ENCODE measurements around the gene MTUS2. TPM values are rescaled to one million over a fixed set of nuclear protein-coding genes. Genes with fewer than 3 reads are reported as not detected.
"Not testable (repeated sequence)": the region's sequence is repeated elsewhere in the genome, so short reads cannot be mapped to it uniquely, and the experiment has no call there.

The MTUS2 gene
- total RNA-seq, 1 experiment from 2014 or later = 0.35 TPM

GRCh38 chr13:28984825-28985224, 164.7 kb downstream of the MTUS2 start:
- TF ChIP-seq CTCF (conservative IDR thresholded peaks at IDR 0.05) = no peak
- Histone ChIP-seq H3K4ac (ENCODE audit: low read depth, low read length) (no peak overlapping the region), H3K23me2 (ENCODE audit: insufficient read length, low read depth, low read length, poor library complexity, severe bottlenecking) (no peaks in the 10 kb centered on the region), H3K79me1 (ENCODE audit: insufficient read depth, low read depth, low read length, poor library complexity, severe bottlenecking) (no peaks in the 10 kb centered on the region), H2BK12ac (ENCODE audit: insufficient read length, low read depth, low read length) (no peak overlapping the region), H2AK5ac (ENCODE audit: insufficient read length, low read length) (no peak overlapping the region), H2BK120ac (ENCODE audit: low read depth, low read length, poor library complexity, severe bottlenecking) (no peak overlapping the region), H3K9me3 (ENCODE audit: control insufficient read depth, low read depth, low read length) (no peaks in the 10 kb centered on the region), H3K23ac (ENCODE audit: insufficient read length, low read depth, low read length) (no peak overlapping the region), H3K4me1 (ENCODE audit: insufficient read depth, low read length) (no peaks in the 10 kb centered on the region), H4K91ac (ENCODE audit: insufficient read length, low read depth, low read length) (no peak overlapping the region), H3K27me3 (ENCODE audit: insufficient read depth, low read length) (no peaks in the 10 kb centered on the region), H3K79me2 (ENCODE audit: insufficient read depth, low read length) (no peaks in the 10 kb centered on the region), H3K14ac (ENCODE audit: insufficient read depth, low read length) (no peak overlapping the region), H4K5ac (ENCODE audit: insufficient read length, low read depth, low read length) (no peak overlapping the region), H2BK5ac (ENCODE audit: insufficient read length, low read length) (no peak overlapping the region), H4K20me1 (ENCODE audit: control insufficient read depth, insufficient read depth, insufficient read length) (no peaks in the 10 kb centered on the region), H4K8ac (replicated peaks; ENCODE audit: insufficient read length, low read depth, low read length) (no peak overlapping the region), H2AFZ (ENCODE audit: low read length) (no peak overlapping the region), H3K9ac (ENCODE audit: extremely low read depth, insufficient read length, low read length) (no peak overlapping the region), H3K4me2 (ENCODE audit: insufficient read depth, insufficient read length, low read length) (no peak overlapping the region), H2BK20ac (ENCODE audit: low read depth, low read length, poor library complexity, severe bottlenecking) (no peak overlapping the region), H3K56ac (ENCODE audit: insufficient read length, low read depth, low read length) (no peak overlapping the region), H3K27ac (ENCODE audit: insufficient read length, low read depth, low read length) (no peak overlapping the region), H3K18ac (ENCODE audit: insufficient read length, low read depth, low read length) (no peak overlapping the region), H2BK15ac (ENCODE audit: low read depth, low read length) (no peak overlapping the region), H3T11ph (ENCODE audit: low read length) (no peak overlapping the region)
- Mint-ChIP-seq H3K27ac (no peak overlapping the region), H3K9me3 (peaks cover under 1% of the 10 kb centered on the region in 2 experiments; a peak in 2 of 5 replicates), H3K4me3 (no peak overlapping the region), H3K27me3 (ENCODE audit: low read depth) (peaks cover under 1% of the 10 kb centered on the region; the same call in 1 of the 2 replicates), H3K36me3 (ENCODE audit: insufficient read depth in 1 of 3, low read depth in 3 of 3) (peaks cover 0 to under 1% (median 0%) of the 10 kb centered on the region in 3 experiments; a peak in 2 of 7 replicates), H3K4me1 (peaks cover 0 to 4% of the 10 kb centered on the region in 2 experiments; a peak in 1 of 4 replicates)
- no peak for DNase-seq
- no CpG with 5 or more reads among the region's 1 CpG for WGBS (ENCODE audit: extremely low coverage, insufficient read length, low lambda C conversion rate)

GRCh38 chr13:28990378-28990777, 170.2 kb downstream of the MTUS2 start:
- not testable (repeated sequence) for H3K23me2 ChIP-seq (ENCODE audit: insufficient read length, low read depth, low read length, poor library complexity, severe bottlenecking); H3K23ac ChIP-seq (ENCODE audit: insufficient read length, low read depth, low read length); H3K9me3 ChIP-seq (ENCODE audit: control insufficient read depth, low read depth, low read length); H3K4ac ChIP-seq (ENCODE audit: low read depth, low read length); H3K4me1 ChIP-seq (ENCODE audit: insufficient read depth, low read length); H3K14ac ChIP-seq (ENCODE audit: insufficient read depth, low read length); H3K9ac ChIP-seq (ENCODE audit: extremely low read depth, insufficient read length, low read length); H3T11ph ChIP-seq (ENCODE audit: low read length); H4K8ac ChIP-seq (replicated peaks; ENCODE audit: insufficient read length, low read depth, low read length); H3K56ac ChIP-seq (ENCODE audit: insufficient read length, low read depth, low read length); H3K27ac ChIP-seq (ENCODE audit: insufficient read length, low read depth, low read length); H3K4me1 Mint-ChIP-seq; H3K79me2 ChIP-seq (ENCODE audit: insufficient read depth, low read length); H2BK20ac ChIP-seq (ENCODE audit: low read depth, low read length, poor library complexity, severe bottlenecking); H2AK5ac ChIP-seq (ENCODE audit: insufficient read length, low read length); H2BK12ac ChIP-seq (ENCODE audit: insufficient read length, low read depth, low read length); H4K5ac ChIP-seq (ENCODE audit: insufficient read length, low read depth, low read length); H2BK120ac ChIP-seq (ENCODE audit: low read depth, low read length, poor library complexity, severe bottlenecking); H3K4me2 ChIP-seq (ENCODE audit: insufficient read depth, insufficient read length, low read length); H3K4me3 Mint-ChIP-seq; H3K18ac ChIP-seq (ENCODE audit: insufficient read length, low read depth, low read length); H3K36me3 Mint-ChIP-seq (ENCODE audit: insufficient read depth in 1 of 3, low read depth in 3 of 3); H3K79me1 ChIP-seq (ENCODE audit: insufficient read depth, low read depth, low read length, poor library complexity, severe bottlenecking); DNase-seq; H3K9me3 Mint-ChIP-seq; H2BK15ac ChIP-seq (ENCODE audit: low read depth, low read length); H3K27me3 ChIP-seq (ENCODE audit: insufficient read depth, low read length); H2BK5ac ChIP-seq (ENCODE audit: insufficient read length, low read length); H2AFZ ChIP-seq (ENCODE audit: low read length); H4K91ac ChIP-seq (ENCODE audit: insufficient read length, low read depth, low read length); H3K27ac Mint-ChIP-seq; H3K27me3 Mint-ChIP-seq (ENCODE audit: low read depth); H4K20me1 ChIP-seq (ENCODE audit: control insufficient read depth, insufficient read depth, insufficient read length)
- no CpG with 5 or more reads among the region's 3 CpGs for WGBS (ENCODE audit: extremely low coverage, insufficient read length, low lambda C conversion rate)

All from H9 (cell line).